NCI-H2196 (cell line): Measurements from ENCODE around the gene NAA60.
A peak's percentile ranks its signal among the peaks of the same experiment; 100 is the strongest.

Source experiments
- DNase-seq: peaks from one replicate; lab custom pipeline; 2025; ENCODE audit not compliant: unreplicated experiment; lab: John Stamatoyannopoulos, UW

Gene NAA60

GRCh38 chr16:3443108-3444031, at the start of gene NAA60, which contains the start of gene ZNF597:
NAA60 (plus strand) TSS chr16:3443680; CDS start chr16:3476228, 32,548 bp downstream.
ZNF597 (minus strand) TSS chr16:3443504; CDS start chr16:3443153, 351 bp downstream.
- peak; percentile 85 for DNase-seq

GRCh38 chr16:3400446-3400778, 43.1 kb upstream of the NAA60 start:
- DNase-seq = no peak

- DNase-seq = peak; percentile 98
These were observed 42.4 kb upstream of the NAA60 start, which contains the start of the genes ZNF174 and ZSCAN32 for GRCh38 chr16:3400779-3401688. ZNF174 (plus strand) TSS chr16:3401215; CDS start chr16:3402005, 790 bp downstream. ZSCAN32 (minus strand) TSS chr16:3401004; CDS start chr16:3397557, 3,447 bp downstream.

GRCh38 chr16:3401719-3402397, 41.6 kb upstream of the NAA60 start:
- peak; percentile 10 for DNase-seq

- DNase-seq = no peak
These were observed 34.8 kb upstream of the NAA60 start for GRCh38 chr16:3408561-3409197.

- DNase-seq = no peak
These were observed 29.6 kb upstream of the NAA60 start for GRCh38 chr16:3413730-3414379.

- DNase-seq = no peak
These were observed 11.7 kb upstream of the NAA60 start for GRCh38 chr16:3431779-3432219.

GRCh38 chr16:3434373-3434772, 9.1 kb upstream of the NAA60 start:
- no peak for DNase-seq

- no peak for DNase-seq
These were observed 3.8 kb upstream of the NAA60 start for GRCh38 chr16:3439637-3440036.

GRCh38 chr16:3444032-3444388, 530 bp downstream of the NAA60 start:
- peak; percentile 49 for DNase-seq

GRCh38 chr16:3454093-3454492, 10.6 kb downstream of the NAA60 start:
- no peak for DNase-seq

- DNase-seq = no peak
These were observed 11.2 kb downstream of the NAA60 start for GRCh38 chr16:3454631-3455147.

- DNase-seq = peak; percentile 93
These were observed 14.2 kb downstream of the NAA60 start for GRCh38 chr16:3457434-3458252.

- DNase-seq = no peak
These were observed 14.9 kb downstream of the NAA60 start for GRCh38 chr16:3458278-3458851.

- no peak for DNase-seq
These were observed 15.4 kb downstream of the NAA60 start for GRCh38 chr16:3458852-3459361.

GRCh38 chr16:3459401-3460090, 16.1 kb downstream of the NAA60 start:
- DNase-seq = no peak

- DNase-seq = no peak
These were observed 16.6 kb downstream of the NAA60 start for GRCh38 chr16:3460121-3460520.

- no peak for DNase-seq
These were observed 17.1 kb downstream of the NAA60 start for GRCh38 chr16:3460585-3460984.
